Measurements from ENCODE around the gene AP4S1.

- TF ChIP-seq CTCF (IDR thresholded peaks at IDR 0.05 in 8 of 11, conservative IDR thresholded peaks at IDR 0.05 in 3 of 11) (no peak), POLR2AphosphoS5 (IDR thresholded peaks at IDR 0.05) (no peak), POLR2A (IDR thresholded peaks at IDR 0.05) (no peak)
These were observed 22.2 kb upstream of the AP4S1 start for GRCh38 chr14:31003284-31003683.
